Tibial nerve (tissue), 4 donors: ENCODE results near the gene NXPH1.

Experiments
- EP300 ChIP-seq, 2 donors: sonication (generic); formaldehyde crosslinking; IDR thresholded peaks; one replicate each; pipeline ENCODE4 v1.6.1; 2017; ENCODE audit warnings: antibody characterized with exemption in 2 of 2, mild to moderate bottlenecking in 1 of 2
- POLR2A ChIP-seq, 2 donors: fragments of 450-650 bp; IDR thresholded peaks; one replicate each; pipeline ENCODE4 v1.6.1; 2017; ENCODE audit warnings: antibody characterized with exemption in 2 of 2, mild to moderate bottlenecking in 2 of 2, moderate library complexity in 2 of 2
- TF ChIP-seq, protein P1 (sequence below), 5 experiments: fragments of 200-600 bp in 3 of 5; fragments of 450-650 bp in 2 of 5; sonication (generic) in 3 of 5; IDR thresholded peaks; one replicate each; pipeline ENCODE4 v1.5.1; 2016 to 2019; ENCODE audit warnings: antibody characterized with exemption in 5 of 5, mild to moderate bottlenecking in 3 of 5, moderate library complexity in 2 of 5

GRCh38 chr7:8480527-8480926 is 47.1 kb downstream of the NXPH1 start:
- TF ChIP-seq, protein P1, sequence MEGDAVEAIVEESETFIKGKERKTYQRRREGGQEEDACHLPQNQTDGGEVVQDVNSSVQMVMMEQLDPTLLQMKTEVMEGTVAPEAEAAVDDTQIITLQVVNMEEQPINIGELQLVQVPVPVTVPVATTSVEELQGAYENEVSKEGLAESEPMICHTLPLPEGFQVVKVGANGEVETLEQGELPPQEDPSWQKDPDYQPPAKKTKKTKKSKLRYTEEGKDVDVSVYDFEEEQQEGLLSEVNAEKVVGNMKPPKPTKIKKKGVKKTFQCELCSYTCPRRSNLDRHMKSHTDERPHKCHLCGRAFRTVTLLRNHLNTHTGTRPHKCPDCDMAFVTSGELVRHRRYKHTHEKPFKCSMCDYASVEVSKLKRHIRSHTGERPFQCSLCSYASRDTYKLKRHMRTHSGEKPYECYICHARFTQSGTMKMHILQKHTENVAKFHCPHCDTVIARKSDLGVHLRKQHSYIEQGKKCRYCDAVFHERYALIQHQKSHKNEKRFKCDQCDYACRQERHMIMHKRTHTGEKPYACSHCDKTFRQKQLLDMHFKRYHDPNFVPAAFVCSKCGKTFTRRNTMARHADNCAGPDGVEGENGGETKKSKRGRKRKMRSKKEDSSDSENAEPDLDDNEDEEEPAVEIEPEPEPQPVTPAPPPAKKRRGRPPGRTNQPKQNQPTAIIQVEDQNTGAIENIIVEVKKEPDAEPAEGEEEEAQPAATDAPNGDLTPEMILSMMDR (IDR thresholded peaks at IDR 0.05) = no peak
- TF ChIP-seq EP300 (IDR thresholded peaks at IDR 0.05) (no peak), POLR2A (IDR thresholded peaks at IDR 0.05) (no peak)
